ENCODE measurements around the gene CSGALNACT2.
A peak's percentile ranks its signal among the peaks of the same experiment; 100 is the strongest.
"Not testable (repeated sequence)": the region's sequence is repeated elsewhere in the genome, so short reads cannot be mapped to it uniquely, and the experiment has no call there.

Gene CSGALNACT2

GRCh38 chr10:43138021-43138756, at the start of gene CSGALNACT2:
TSS of gene CSGALNACT2 (plus strand) at chr10:43138445. CDS start at chr10:43155150, 16,705 bp downstream.
- DNase-seq (peak; percentile 90), ATAC-seq (peak; percentile 83)

- ATAC-seq (no peak), DNase-seq (no peak)
Measured at GRCh38 chr10:43089519-43089918, 48.7 kb upstream of the CSGALNACT2 start.

- ATAC-seq (no peak), DNase-seq (no peak)
Measured at GRCh38 chr10:43090188-43090587, 48.1 kb upstream of the CSGALNACT2 start.

- no peak for ATAC-seq
- DNase-seq, result no peak
Measured at GRCh38 chr10:43090664-43091063, 47.6 kb upstream of the CSGALNACT2 start.

- ATAC-seq (no peak), DNase-seq (no peak)
Measured at GRCh38 chr10:43091846-43092245, 46.4 kb upstream of the CSGALNACT2 start.

GRCh38 chr10:43093423-43094076, 44.7 kb upstream of the CSGALNACT2 start:
- ATAC-seq (no peak), DNase-seq (no peak)

- ATAC-seq, result no peak
Measured at GRCh38 chr10:43094085-43094484, 44.2 kb upstream of the CSGALNACT2 start.

GRCh38 chr10:43099339-43099738, 38.9 kb upstream of the CSGALNACT2 start:
- not testable (repeated sequence) for DNase-seq, ATAC-seq

More at GRCh38 chr10:43094085-43094484, 44.2 kb upstream of the CSGALNACT2 start:
- DNase-seq, result no peak

- no peak for DNase-seq
- no peak for ATAC-seq
Measured at GRCh38 chr10:43099928-43100327, 38.3 kb upstream of the CSGALNACT2 start.

- no peak for ATAC-seq
- DNase-seq, result no peak
Measured at GRCh38 chr10:43100366-43100765, 37.9 kb upstream of the CSGALNACT2 start.

GRCh38 chr10:43102063-43102828, 36.0 kb upstream of the CSGALNACT2 start:
- no peak for DNase-seq
- ATAC-seq, result no peak

- peak; percentile 82 for ATAC-seq
- DNase-seq, result peak; percentile 86
Measured at GRCh38 chr10:43105102-43105955, 32.9 kb upstream of the CSGALNACT2 start.

- ATAC-seq, result no peak
- DNase-seq, result no peak
Measured at GRCh38 chr10:43105956-43106229, 32.4 kb upstream of the CSGALNACT2 start.

GRCh38 chr10:43106256-43107091, 31.8 kb upstream of the CSGALNACT2 start:
- ATAC-seq (no peak), DNase-seq (no peak)

- ATAC-seq, result no peak
- no peak for DNase-seq
Measured at GRCh38 chr10:43108951-43109350, 29.3 kb upstream of the CSGALNACT2 start.

GRCh38 chr10:43109671-43110249, 28.5 kb upstream of the CSGALNACT2 start:
- DNase-seq (no peak), ATAC-seq (no peak)

GRCh38 chr10:43110338-43111071, 27.7 kb upstream of the CSGALNACT2 start:
- ATAC-seq (no peak), DNase-seq (no peak)

GRCh38 chr10:43111101-43111500, 27.1 kb upstream of the CSGALNACT2 start:
- no peak for ATAC-seq
- no peak for DNase-seq

GRCh38 chr10:43111921-43112607, 26.2 kb upstream of the CSGALNACT2 start:
- DNase-seq, result no peak
- ATAC-seq, result no peak

- DNase-seq (no peak), ATAC-seq (no peak)
Measured at GRCh38 chr10:43112608-43112961, 25.7 kb upstream of the CSGALNACT2 start.
